IgD-negative memory B cell (primary cell): ENCODE measurements around the gene TTC3. TPM values are rescaled to one million over a fixed set of nuclear protein-coding genes. Genes with fewer than 3 reads are reported as not detected.

ENCODE experiments used
- H3K27ac Mint-ChIP-seq, 3 donors: one replicate each; pipeline ENCODE4 v1.8.0; 2020 to 2022; ENCODE audit warnings: mild to moderate bottlenecking in 3 of 3, mixed read lengths in 3 of 3, moderate library complexity in 1 of 3
- H3K27me3 Mint-ChIP-seq: one replicate; pipeline ENCODE4 v1.8.0; 2021; ENCODE audit warnings: mixed read lengths
- H3K36me3 Mint-ChIP-seq: one replicate; pipeline ENCODE4 v1.8.0; 2020; ENCODE audit warnings: mild to moderate bottlenecking, mixed read lengths
- H3K4me1 Mint-ChIP-seq, 3 donors: one replicate each; pipeline ENCODE4 v1.8.0; 2020 to 2022; ENCODE audit warnings: mixed read lengths in 3 of 3, mild to moderate bottlenecking in 1 of 3
- H3K4me3 Mint-ChIP-seq, 4 donors: one replicate each; pipeline ENCODE4 v1.8.0; 2020 to 2022; ENCODE audit warnings: mild to moderate bottlenecking in 4 of 4, mixed read lengths in 4 of 4, moderate library complexity in 3 of 4
- H3K9me3 Mint-ChIP-seq, 3 donors: one replicate each; pipeline ENCODE4 v1.8.0; 2020 to 2021; ENCODE audit warnings: mixed read lengths in 3 of 3, mild to moderate bottlenecking in 1 of 3
- polyA plus RNA-seq: library from polyadenylated mRNA; unstranded; fragments of 300-500 nt; fragmentation: Illumina TruSeq; gene quantifications from one replicate; pipeline ENCODE4 v1.2.3, GENCODE V29; 2021

TTC3 gene
- polyA plus RNA-seq, 1 donor from 2014 or later: 82.7 TPM

DNA sequence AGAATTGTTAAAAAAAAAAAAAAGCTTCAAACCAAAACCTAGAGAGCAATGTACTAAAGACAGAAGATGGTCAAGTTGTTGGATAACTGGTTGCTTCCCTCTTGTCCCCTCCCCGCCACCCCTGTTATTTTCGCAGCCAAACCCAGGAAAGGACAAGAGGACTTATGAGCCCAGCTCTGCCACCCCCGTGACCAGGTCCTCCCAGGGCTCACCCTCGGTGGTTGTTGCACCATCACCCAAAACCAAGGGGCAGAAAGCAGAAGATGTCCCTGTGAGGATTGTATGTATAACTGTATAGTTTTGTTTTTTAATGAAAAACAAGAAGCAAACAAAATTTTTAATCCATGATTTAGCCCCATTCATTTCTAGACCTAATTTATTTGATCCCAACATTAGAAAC lies 124.7 kb downstream of the TTC3 start:
- no peaks in the 10 kb centered on the region for H3K9me3 Mint-ChIP-seq
- no peak overlapping the region for H3K27ac Mint-ChIP-seq
- H3K4me1 Mint-ChIP-seq: no peaks in the 10 kb centered on the region
- H3K4me3 Mint-ChIP-seq: no peak overlapping the region
- no peaks in the 10 kb centered on the region for H3K27me3 Mint-ChIP-seq
- H3K36me3 Mint-ChIP-seq: peaks cover 11% of the 10 kb centered on the region

DNA sequence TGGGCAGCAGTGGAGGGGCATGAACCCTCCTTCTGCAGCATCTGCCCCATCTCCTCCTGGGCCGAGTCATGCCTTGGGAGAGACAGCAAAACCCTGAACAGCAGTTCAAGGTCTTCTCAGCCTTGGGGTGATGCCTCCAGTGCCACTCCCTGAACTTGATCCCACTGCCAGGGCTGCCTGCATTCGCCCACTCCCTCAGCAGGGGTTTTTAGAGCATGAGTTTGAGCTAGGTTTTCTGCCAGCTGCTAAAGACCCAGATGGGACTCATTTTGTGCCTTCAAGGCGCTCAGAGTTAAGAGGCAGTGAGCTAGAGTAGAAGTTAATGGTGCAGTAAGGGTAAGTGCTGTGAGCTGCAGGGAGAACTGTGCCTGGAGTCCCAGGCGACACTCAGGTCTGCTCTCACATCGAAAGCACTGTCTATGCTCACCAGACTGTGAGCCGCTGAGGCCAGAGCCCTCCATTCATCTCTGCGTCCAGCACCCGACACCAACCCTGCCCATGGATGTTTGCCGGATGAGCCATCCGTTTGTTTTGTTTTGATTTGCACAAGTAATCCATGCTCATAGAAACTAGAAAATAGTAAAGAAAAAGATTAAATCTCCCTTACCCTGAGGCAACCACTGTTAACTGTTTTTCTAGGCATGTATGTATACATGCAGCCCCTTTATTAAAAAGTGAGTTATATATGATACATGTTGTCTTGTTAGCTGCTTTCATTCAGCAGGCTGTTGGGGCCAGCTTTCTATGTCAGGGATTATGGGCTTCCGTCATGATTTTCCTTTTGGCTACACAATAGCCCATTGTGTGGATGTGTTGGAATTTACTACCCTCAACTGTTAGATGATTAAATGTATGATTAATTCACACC lies 126.2 kb downstream of the TTC3 start:
- no peaks in the 10 kb centered on the region for H3K9me3 Mint-ChIP-seq
- H3K27ac Mint-ChIP-seq: no peak overlapping the region
- H3K4me1 Mint-ChIP-seq: peaks cover 0 to 3% (median 0%) of the 10 kb centered on the region in 3 donors
- H3K27me3 Mint-ChIP-seq: no peaks in the 10 kb centered on the region
- H3K4me3 Mint-ChIP-seq: no peak overlapping the region
- peaks cover 9% of the 10 kb centered on the region for H3K36me3 Mint-ChIP-seq

DNA sequence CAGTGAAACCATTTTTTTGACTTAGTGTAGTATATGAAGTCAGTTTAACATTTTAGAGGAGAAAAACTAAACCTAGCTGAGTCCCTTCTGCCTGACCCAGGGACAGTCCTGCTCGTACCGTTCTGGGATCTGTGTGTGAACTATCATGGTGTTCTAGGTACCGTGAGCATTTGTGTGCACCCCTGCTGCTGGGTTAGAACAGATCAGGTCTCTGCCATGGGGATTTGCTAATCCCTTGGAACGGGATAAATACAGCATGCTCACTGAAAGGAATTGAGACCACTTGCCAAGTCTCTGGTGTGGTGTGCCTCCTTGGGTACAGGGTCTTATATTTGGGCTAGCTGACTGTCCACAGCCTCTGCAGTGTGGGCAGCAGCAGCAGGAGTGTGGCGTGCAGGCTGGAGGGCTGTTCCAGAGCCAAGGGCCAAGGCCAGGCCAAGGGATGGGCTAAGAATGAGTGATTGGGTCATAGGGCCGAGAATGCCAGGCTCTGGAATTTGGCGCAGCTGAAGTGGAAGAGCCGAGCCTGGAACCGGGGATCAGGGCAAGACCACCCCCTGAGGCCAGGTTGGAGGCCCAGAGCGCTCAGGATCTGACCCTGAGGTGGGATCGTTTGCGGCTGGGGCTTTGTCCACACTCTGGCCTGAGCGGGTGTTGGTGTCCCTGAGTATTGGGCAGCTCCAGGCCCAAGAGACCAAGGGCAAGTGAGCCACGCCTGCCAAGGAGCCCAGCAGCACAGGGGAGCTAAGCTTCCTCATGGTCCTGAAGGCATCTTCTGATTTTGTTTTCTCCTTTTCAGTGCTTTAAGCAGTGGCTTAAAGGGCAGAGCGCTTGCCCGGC lies 127.8 kb downstream of the TTC3 start:
- Mint-ChIP-seq H3K36me3 (peaks cover 9% of the 10 kb centered on the region), H3K4me3 (no peak overlapping the region), H3K27me3 (no peaks in the 10 kb centered on the region), H3K4me1 (peaks cover 0 to 6% (median 0%) of the 10 kb centered on the region in 3 donors), H3K9me3 (no peaks in the 10 kb centered on the region), H3K27ac (peak overlapping the region in 1 of 3 donors; percentile 67)

DNA sequence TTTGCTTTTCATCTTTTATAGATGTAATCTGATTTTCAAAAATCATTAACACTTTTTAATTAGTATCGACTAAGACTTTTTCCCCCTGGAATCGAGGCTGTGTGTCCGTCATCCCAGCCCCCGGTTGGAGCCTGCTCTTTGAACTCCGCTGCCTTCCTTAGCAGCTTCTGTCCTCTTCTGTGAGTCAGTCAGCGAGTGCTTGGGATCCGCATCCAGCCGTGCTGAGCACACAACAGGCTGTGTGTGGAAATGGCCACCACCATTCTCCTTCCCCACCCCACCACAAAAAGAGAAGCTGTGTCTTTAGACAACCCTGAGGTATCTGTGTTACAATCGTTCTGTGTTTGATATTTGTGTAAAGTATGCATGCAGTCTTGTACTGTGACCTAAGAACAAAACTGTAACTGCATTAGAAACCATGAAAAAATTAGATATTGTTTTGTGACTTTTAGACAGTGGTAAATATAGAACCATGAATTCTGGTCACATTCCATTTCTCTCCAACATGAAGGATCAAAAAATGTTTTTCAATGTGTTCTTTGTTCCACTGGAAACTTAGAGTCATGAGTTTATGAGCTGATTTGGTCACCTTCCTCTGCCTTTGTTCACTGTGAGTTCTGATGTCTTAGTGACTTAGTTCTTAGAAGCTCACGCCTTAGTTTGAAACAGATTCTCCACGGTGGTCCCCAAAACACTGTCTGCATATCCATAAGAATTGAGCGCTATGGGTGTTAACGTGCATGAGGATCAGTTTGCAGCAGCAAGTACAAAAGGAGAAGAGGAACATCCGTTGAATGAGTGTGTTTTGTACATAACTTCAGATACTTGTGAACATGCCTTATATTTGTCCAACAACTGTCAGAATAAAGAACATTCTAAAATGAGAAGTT lies 129.4 kb downstream of the TTC3 start:
- H3K4me3 Mint-ChIP-seq: no peak overlapping the region
- H3K4me1 Mint-ChIP-seq: peaks cover 2 to 9% (median 6%) of the 10 kb centered on the region in 3 donors
- H3K27me3 Mint-ChIP-seq: no peaks in the 10 kb centered on the region
- peaks cover 9% of the 10 kb centered on the region for H3K36me3 Mint-ChIP-seq
- H3K9me3 Mint-ChIP-seq: no peaks in the 10 kb centered on the region
- H3K27ac Mint-ChIP-seq: no peak overlapping the region

DNA sequence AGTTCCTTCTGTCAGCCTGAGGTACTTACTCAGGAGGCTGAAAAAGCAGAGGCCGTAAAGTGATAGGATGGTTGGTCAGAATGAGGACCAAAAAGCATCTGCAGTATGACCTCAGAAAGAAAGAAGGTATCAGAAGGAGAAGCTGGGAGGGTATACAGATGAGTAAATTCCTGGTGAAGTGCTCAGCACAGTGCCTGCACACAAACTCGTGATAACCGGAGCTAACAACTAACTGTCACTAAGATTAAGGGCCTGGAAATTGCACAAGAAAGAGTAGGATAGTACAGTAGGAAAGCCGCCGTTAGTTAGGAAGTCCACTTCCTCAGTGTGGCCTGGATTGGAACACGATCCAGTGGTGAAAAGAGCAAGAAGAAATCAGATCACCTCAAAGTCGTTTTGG lies 131.5 kb downstream of the TTC3 start:
- H3K4me3 Mint-ChIP-seq: no peak overlapping the region
- peaks cover 14 to 25% (median 15%) of the 10 kb centered on the region in 3 donors for H3K4me1 Mint-ChIP-seq
- peaks cover 9% of the 10 kb centered on the region for H3K36me3 Mint-ChIP-seq
- H3K9me3 Mint-ChIP-seq: no peaks in the 10 kb centered on the region
- H3K27me3 Mint-ChIP-seq: peaks cover 2% of the 10 kb centered on the region
- peak overlapping the region in 1 of 3 donors; percentile 55 for H3K27ac Mint-ChIP-seq

DNA sequence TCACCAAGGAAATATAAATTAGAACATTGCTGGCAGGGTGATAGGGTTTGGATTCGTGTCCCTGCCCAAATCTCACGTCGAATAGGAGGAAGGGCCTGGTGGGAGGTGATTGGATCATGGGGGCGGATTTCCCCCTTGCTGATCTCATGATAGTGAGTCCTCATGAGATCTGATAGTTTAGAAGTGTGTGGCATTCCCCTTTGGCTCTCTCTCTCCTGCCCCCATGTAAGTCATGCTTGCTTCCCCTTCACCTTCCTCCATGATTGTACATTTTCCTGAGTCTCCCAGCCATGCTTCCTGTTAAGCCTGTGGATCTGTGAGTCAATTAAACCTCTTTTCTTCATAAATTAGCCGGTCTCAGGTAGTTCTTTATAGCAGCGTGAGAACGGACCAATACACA lies 133.4 kb downstream of the TTC3 start:
- peaks cover 22 to 32% (median 24%) of the 10 kb centered on the region in 3 donors for H3K4me1 Mint-ChIP-seq
- peak overlapping the region in 1 of 4 donors; percentile 28 for H3K4me3 Mint-ChIP-seq
- peaks cover 2% of the 10 kb centered on the region for H3K27me3 Mint-ChIP-seq
- H3K9me3 Mint-ChIP-seq: no peaks in the 10 kb centered on the region
- H3K36me3 Mint-ChIP-seq: peaks cover 5% of the 10 kb centered on the region
- H3K27ac Mint-ChIP-seq: peak overlapping the region in 1 of 3 donors; percentile 21

DNA sequence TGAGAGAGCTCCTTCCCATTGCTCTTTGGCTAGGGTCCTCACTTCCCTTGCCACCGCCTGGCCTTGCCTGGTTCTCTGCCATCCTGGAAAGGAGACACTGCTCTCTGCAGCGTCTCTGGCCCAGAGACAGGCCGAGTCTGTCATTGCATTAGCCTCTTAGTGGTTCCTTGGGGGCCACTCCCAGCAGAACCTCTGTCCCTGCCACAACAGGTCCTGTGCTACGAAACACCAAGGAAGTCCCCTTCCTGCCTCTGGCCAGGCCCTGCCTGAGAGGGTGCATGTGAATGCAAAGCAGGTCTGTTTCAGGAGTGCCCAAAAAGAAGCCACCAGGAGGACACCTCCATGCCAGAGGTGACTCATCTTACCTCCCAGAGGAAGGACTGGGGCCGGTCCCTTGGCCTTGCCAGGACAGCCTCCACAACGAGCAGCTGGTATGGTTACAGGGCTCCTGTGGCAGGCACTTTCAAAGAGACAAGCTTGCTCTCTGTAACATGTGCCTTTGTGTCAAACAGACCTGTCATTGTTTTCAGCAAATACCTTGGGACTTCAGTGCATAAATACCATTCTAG lies 134.5 kb downstream of the TTC3 start:
- H3K36me3 Mint-ChIP-seq: no peaks in the 10 kb centered on the region
- H3K27ac Mint-ChIP-seq: peak overlapping the region; percentile 79 to 94 (median 92)
- no peaks in the 10 kb centered on the region for H3K9me3 Mint-ChIP-seq
- peaks cover 2% of the 10 kb centered on the region for H3K27me3 Mint-ChIP-seq
- H3K4me3 Mint-ChIP-seq: peak overlapping the region; percentile 74 to 94 (median 86)
- H3K4me1 Mint-ChIP-seq: peaks cover 22 to 32% (median 24%) of the 10 kb centered on the region in 3 donors

DNA sequence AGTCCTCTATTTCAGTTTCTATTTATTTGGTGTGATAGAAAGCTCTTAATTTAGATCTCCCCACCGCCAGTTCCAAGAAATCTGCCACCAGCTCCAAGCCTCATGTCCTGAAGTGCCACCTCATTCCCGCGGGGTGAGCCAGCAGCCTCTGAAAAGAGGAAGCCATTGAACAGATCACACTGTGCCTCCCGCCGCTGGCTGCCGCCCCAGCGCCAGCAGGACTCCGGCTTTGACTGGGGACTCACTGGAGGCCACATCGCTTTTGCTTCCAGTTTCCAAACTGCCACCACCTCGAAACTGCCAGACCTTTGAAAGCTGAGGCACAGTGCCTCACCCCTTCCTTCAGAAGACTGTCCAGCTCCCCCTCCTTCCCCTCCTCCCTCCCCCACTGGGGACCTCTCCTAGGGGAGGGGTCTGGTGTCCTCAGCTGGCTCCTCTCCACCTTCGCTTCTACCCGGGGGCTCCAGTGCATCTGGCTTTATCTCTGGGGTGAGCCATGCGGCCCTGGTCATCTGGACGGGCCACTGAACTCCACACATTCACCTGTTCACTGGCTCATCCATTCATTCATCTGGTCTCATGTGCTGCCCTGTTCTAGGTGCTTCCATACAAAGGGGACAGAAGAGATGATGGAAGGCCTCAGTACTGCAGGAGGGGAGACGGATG lies 135.1 kb downstream of the TTC3 start:
- H3K27me3 Mint-ChIP-seq: peaks cover 2% of the 10 kb centered on the region
- peaks cover 22 to 32% (median 24%) of the 10 kb centered on the region in 3 donors for H3K4me1 Mint-ChIP-seq
- H3K4me3 Mint-ChIP-seq: peak overlapping the region; percentile 74 to 94 (median 86)
- no peaks in the 10 kb centered on the region for H3K9me3 Mint-ChIP-seq
- H3K27ac Mint-ChIP-seq: peak overlapping the region; percentile 79 to 94 (median 92)
- H3K36me3 Mint-ChIP-seq: no peaks in the 10 kb centered on the region

DNA sequence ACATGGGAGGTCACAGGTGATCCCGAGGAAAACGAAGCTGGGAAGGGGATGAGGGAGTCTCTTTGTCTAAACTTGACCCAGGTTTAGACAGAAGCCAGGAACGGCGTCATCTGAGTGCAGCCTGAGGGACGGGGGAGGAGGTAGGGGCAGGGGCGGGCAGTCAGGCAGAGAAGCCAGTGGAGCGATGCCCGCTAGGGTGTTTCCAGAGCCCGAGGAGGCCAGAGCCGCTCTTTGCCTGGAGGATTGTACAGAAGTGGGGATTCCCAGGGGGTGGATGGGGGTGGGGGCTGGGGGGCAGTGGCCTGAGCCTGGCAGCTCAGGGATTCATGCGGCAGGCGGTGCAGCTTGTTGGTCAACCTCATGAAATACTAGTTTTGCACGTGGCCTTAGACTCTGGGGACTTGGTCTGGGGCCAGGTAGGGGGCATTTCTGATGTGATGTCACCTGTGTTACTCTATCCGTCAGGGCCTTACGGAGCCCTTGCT lies 135.7 kb downstream of the TTC3 start:
- H3K4me3 Mint-ChIP-seq: peak overlapping the region; percentile 74 to 94 (median 86)
- H3K27me3 Mint-ChIP-seq: peaks cover 2% of the 10 kb centered on the region
- no peaks in the 10 kb centered on the region for H3K36me3 Mint-ChIP-seq
- H3K4me1 Mint-ChIP-seq: peaks cover 22 to 32% (median 24%) of the 10 kb centered on the region in 3 donors
- peak overlapping the region; percentile 86 to 94 (median 92) for H3K27ac Mint-ChIP-seq
- H3K9me3 Mint-ChIP-seq: no peaks in the 10 kb centered on the region

DNA sequence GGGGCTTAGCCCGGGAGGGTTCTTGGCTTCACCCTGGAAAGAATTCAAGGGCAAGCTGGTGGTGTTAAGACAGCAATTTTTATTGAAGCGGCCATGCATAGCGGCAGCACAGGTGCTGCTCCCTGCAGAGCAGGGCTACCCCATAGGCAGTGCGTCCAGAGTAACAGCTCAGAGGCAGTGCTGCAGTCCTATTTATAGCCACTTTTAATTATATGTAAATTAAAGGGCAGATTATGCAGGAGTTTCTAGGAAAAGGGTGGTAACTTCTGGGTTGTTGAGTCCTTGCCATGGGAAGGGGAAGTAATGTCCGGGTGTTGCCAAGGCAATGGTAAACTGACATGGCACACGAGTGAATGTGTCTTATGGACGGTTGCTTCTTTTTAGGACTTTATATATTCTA lies 137.1 kb downstream of the TTC3 start:
- H3K36me3 Mint-ChIP-seq: no peaks in the 10 kb centered on the region
- peaks cover 19 to 32% (median 22%) of the 10 kb centered on the region in 3 donors for H3K4me1 Mint-ChIP-seq
- no peaks in the 10 kb centered on the region for H3K9me3 Mint-ChIP-seq
- peak overlapping the region in 2 of 4 donors; percentile 70 to 74 for H3K4me3 Mint-ChIP-seq
- peaks cover 2% of the 10 kb centered on the region for H3K27me3 Mint-ChIP-seq
- peak overlapping the region in 2 of 3 donors; percentile 19 to 86 for H3K27ac Mint-ChIP-seq

DNA sequence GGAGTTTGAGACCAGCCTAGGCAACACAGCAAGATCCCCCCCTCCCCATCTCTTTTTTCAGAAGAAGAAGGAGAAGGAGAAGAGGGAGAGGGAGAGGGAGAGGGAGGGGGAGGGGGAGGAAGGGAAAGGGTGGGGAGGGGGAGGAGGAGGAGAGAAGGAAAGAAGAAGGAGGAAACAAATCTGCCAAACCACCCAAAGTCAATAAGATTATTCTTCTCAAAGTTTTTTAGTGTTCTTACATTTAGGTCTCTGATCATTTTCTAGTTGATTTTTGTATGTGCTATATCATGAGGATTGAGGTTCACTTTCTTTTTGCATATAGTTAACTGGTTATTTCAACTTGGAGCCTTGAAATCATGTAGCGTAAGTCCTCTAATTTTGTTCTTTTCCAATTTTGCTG lies 137.7 kb downstream of the TTC3 start:
- Mint-ChIP-seq H3K9me3 (no peaks in the 10 kb centered on the region), H3K27me3 (peaks cover 2% of the 10 kb centered on the region), H3K4me1 (peaks cover 19 to 32% (median 22%) of the 10 kb centered on the region in 3 donors), H3K4me3 (no peak overlapping the region), H3K27ac (no peak overlapping the region), H3K36me3 (no peaks in the 10 kb centered on the region)

DNA sequence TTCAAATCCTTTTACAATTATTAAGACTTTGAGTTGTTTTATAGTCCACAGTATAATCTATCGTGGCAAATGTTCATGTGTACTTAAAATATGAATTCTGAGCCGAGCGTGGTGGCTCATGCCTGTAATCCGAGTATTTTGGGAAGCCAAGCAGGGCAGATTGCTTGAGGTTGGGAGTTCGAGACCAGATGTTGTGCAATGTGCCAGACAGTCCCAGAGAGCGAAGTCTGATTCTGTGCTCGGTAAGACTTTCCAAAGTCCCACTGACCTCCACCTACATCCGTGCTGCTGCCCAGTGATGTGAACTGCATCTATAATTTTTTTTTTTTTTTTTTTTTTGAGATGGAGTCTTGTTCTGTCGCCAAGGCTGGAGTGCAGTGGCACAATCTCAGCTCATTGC lies 141.9 kb downstream of the TTC3 start:
- no peaks in the 10 kb centered on the region for H3K9me3 Mint-ChIP-seq
- peaks cover 4 to 8% (median 5%) of the 10 kb centered on the region in 3 donors for H3K4me1 Mint-ChIP-seq
- no peak overlapping the region for H3K27ac Mint-ChIP-seq
- no peaks in the 10 kb centered on the region for H3K36me3 Mint-ChIP-seq
- no peaks in the 10 kb centered on the region for H3K27me3 Mint-ChIP-seq
- H3K4me3 Mint-ChIP-seq: no peak overlapping the region

DNA sequence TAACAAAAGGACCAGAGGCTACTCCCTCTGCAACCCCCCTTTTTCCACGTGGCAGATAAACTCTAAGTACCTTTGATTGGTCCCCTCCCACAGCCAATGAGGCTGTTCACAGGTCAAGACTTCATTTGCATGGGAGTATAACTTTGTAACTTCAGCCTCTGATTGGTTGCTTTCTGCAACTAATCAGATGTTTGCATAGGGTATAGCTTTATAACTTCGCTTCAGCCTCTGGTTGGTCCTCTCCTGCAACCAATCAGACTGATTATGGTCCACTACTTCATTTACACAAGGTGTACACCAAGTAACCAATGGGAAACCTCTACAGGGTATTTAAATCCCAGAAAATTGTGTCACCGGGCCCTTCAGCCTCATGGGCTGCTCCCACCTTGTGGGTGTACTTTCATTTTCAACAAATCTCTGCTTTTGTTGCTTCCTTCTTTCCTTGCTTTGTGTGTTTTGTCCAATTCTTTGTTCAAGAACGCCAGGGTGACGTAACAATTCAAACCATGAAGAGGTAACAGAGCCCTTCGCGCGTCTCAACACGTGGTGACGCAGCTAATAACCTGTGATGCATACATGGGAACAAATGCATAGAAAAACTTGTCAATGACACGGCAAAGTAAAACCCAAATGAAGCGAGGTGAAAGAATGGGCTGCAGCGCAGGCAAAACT lies 146.8 kb downstream of the TTC3 start:
- Mint-ChIP-seq H3K27me3 (no peaks in the 10 kb centered on the region), H3K27ac (peak overlapping the region; percentile 15 to 94 (median 31)), H3K36me3 (no peaks in the 10 kb centered on the region), H3K4me1 (peaks cover 5 to 16% (median 8%) of the 10 kb centered on the region in 3 donors), H3K9me3 (no peaks in the 10 kb centered on the region), H3K4me3 (peak overlapping the region; percentile 93 to 98 (median 95))
